Naive thymus-derived CD4-positive, alpha-beta T cell (primary cell): ENCODE results near the gene CLEC17A. TPM values are rescaled to one million over a fixed set of nuclear protein-coding genes. Genes with fewer than 3 reads are reported as not detected.
"Not testable (repeated sequence)": the region's sequence is repeated elsewhere in the genome, so short reads cannot be mapped to it uniquely, and the experiment has no call there.

ENCODE experiments used
- ATAC-seq: fragments of 150-1000 bp; cut with Tn5 transposase; 2 replicates; pipeline ENCODE4 v1.10.0; 2021; ENCODE audit warnings: mild to moderate bottlenecking, moderate library complexity
- CTCF ChIA-PET: fragments of 350-600 bp; sonication (Branson Sonifier 250); formaldehyde crosslinking; loops from one replicate; lab custom pipeline; 2021; ENCODE audit warnings: antibody characterized with exemption; lab: Charles Lee
- POLR2A ChIA-PET: fragments of 350-600 bp; sonication (Branson Sonifier 250); formaldehyde crosslinking; loops from one replicate; lab custom pipeline; 2021; ENCODE audit warnings: antibody characterized with exemption, inconsistent platforms; lab: Charles Lee
- DNase-seq, 9 donors: peaks; one replicate each; pipeline versions ENCODE4 v3.0.0 to v3.0.0-alpha.2; 2020 to 2022; ENCODE audit warnings: mixed read lengths in 1 of 9
- H3K27ac ChIP-seq: one replicate; pipeline ENCODE4 v1.7.0; 2013; ENCODE audit warnings: mild to moderate bottlenecking, low read depth, low read length, moderate library complexity
- H3K27me3 ChIP-seq, 2 donors: one replicate each; pipeline ENCODE4 v1.7.0; 2013; ENCODE audit warnings: low read length in 2 of 2, mild to moderate bottlenecking in 2 of 2, moderate library complexity in 2 of 2; ENCODE audit not compliant: control insufficient read depth in 2 of 2, insufficient read depth in 2 of 2
- H3K36me3 ChIP-seq, 3 experiments: 1 replicate in 2 of 3; 2 replicates in 1 of 3; pipeline ENCODE4 v1.7.0; 2013; ENCODE audit warnings: low read length in 3 of 3, mild to moderate bottlenecking in 3 of 3, moderate library complexity in 1 of 3; ENCODE audit not compliant: insufficient read depth in 3 of 3, control insufficient read depth in 2 of 3
- H3K4me1 ChIP-seq, 2 donors: one replicate each; pipeline ENCODE4 v1.7.0; 2013; ENCODE audit warnings: low read length in 2 of 2, mild to moderate bottlenecking in 2 of 2, moderate library complexity in 1 of 2; ENCODE audit not compliant: control insufficient read depth in 2 of 2, insufficient read depth in 2 of 2
- H3K4me3 ChIP-seq: 2 replicates; pipeline ENCODE4 v1.7.0; 2013; ENCODE audit warnings: mild to moderate bottlenecking, low read length
- H3K9me3 ChIP-seq, 3 experiments: 1 replicate in 2 of 3; 2 replicates in 1 of 3; pipeline ENCODE4 v1.7.0; 2013; ENCODE audit warnings: low read length in 3 of 3; ENCODE audit not compliant: control insufficient read depth in 2 of 3
- H3K27ac Mint-ChIP-seq, 9 donors: one replicate each; pipeline ENCODE4 v1.8.0; 2020 to 2022; ENCODE audit warnings: mixed read lengths in 9 of 9, mild to moderate bottlenecking in 8 of 9, moderate library complexity in 5 of 9, inconsistent platforms in 2 of 9
- H3K27me3 Mint-ChIP-seq, 5 donors: one replicate each; pipeline ENCODE4 v1.8.0; 2021 to 2022; ENCODE audit warnings: mixed read lengths in 5 of 5, mild to moderate bottlenecking in 1 of 5
- H3K36me3 Mint-ChIP-seq, 5 donors: one replicate each; pipeline ENCODE4 v1.8.0; 2020 to 2022; ENCODE audit warnings: mixed read lengths in 5 of 5, mild to moderate bottlenecking in 3 of 5, inconsistent platforms in 1 of 5
- H3K4me1 Mint-ChIP-seq, 7 donors: one replicate each; pipeline ENCODE4 v1.8.0; 2020 to 2022; ENCODE audit warnings: mixed read lengths in 7 of 7, mild to moderate bottlenecking in 3 of 7, inconsistent platforms in 1 of 7
- H3K4me3 Mint-ChIP-seq, 10 donors: one replicate each; pipeline ENCODE4 v1.8.0; 2020 to 2022; ENCODE audit warnings: mild to moderate bottlenecking in 10 of 10, mixed read lengths in 10 of 10, moderate library complexity in 6 of 10, inconsistent platforms in 2 of 10
- H3K9me3 Mint-ChIP-seq, 11 donors: one replicate each; pipeline ENCODE4 v1.8.0; 2020 to 2022; ENCODE audit warnings: mixed read lengths in 11 of 11, mild to moderate bottlenecking in 4 of 11, inconsistent platforms in 1 of 11, moderate library complexity in 1 of 11
- intact Hi-C, 2 donors: fragments of 100-400 bp; cut with micrococcal nuclease; formaldehyde crosslinking; loops; one replicate each; pipeline ENCODE4 v1.15.1; 2023
- polyA plus RNA-seq, 2 donors: library from polyadenylated mRNA; unstranded; fragments of 300-500 nt; fragmentation: Illumina TruSeq; gene quantifications; one replicate each; pipeline ENCODE4 v1.2.3, GENCODE V29; 2021
- total RNA-seq, 6 experiments: library from RNA in 5 of 6; stranded (reverse) in 5 of 6; gene quantifications; 1 replicate in 5 of 6; 2 replicates in 1 of 6; pipeline ENCODE4 v1.2.3 and lab custom pipeline; 2021 to 2026

The CLEC17A gene, protein sequence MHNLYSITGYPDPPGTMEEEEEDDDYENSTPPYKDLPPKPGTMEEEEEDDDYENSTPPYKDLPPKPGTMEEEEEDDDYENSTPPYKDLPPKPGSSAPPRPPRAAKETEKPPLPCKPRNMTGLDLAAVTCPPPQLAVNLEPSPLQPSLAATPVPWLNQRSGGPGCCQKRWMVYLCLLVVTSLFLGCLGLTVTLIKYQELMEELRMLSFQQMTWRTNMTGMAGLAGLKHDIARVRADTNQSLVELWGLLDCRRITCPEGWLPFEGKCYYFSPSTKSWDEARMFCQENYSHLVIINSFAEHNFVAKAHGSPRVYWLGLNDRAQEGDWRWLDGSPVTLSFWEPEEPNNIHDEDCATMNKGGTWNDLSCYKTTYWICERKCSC
- total RNA-seq = under 1 TPM in 1 of 5 experiments, not detected in 4; 0.83 TPM
- polyA plus RNA-seq = under 1 TPM; 0.13 TPM
- not detected for total RNA-seq (lab: John Stamatoyannopoulos, UW)

DNA sequence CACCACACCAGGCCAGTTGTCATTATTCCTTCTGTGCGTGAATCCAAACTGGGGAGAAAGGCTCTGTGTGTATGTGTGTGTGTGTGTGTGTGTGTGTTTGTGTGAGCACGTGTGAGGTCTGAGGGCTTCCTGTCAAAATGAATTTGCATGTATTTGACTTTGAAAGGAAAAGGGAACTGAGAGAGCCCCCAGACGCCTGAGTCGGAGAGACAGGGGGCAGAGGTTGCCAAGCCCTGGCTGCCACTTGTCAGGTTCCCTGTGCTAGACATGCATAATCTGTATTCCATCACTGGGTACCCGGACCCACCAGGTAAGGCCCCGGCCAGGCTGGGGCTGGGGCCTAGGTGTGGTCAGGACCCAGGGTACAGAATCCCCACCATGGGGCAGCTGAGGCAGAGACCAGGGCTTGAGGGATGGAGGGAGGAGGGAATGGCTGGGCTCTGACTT lies at the start of gene CLEC17A:
CLEC17A (plus strand) TSS at position 191 of the 447 bp plus-strand sequence; CDS start at position 268, 77 bp downstream.
- Mint-ChIP-seq H3K27me3 (no peaks in the 10 kb centered on the region), H3K27ac (no peak within 1 kb of the TSS), H3K9me3 (peaks cover 0 to 2% (median 0%) of the 10 kb centered on the region in 11 donors), H3K4me1 (peaks cover 0 to 2% (median 0%) of the 10 kb centered on the region in 7 donors), H3K36me3 (no peaks in the 10 kb centered on the region), H3K4me3 (no peak within 1 kb of the TSS)
- Histone ChIP-seq H3K27me3 (no peaks in the 10 kb centered on the region), H3K4me1 (no peaks in the 10 kb centered on the region), H3K36me3 (no peaks in the 10 kb centered on the region), H3K9me3 (no peaks in the 10 kb centered on the region), H3K4me3 (no peak within 1 kb of the TSS), H3K27ac (no peak within 1 kb of the TSS)
- CTCF ChIA-PET = no interaction called here
- DNase-seq (no peak), ATAC-seq (peak; percentile 40)
- POLR2A ChIA-PET = no interaction called here
- intact Hi-C loops = no loop called here

DNA sequence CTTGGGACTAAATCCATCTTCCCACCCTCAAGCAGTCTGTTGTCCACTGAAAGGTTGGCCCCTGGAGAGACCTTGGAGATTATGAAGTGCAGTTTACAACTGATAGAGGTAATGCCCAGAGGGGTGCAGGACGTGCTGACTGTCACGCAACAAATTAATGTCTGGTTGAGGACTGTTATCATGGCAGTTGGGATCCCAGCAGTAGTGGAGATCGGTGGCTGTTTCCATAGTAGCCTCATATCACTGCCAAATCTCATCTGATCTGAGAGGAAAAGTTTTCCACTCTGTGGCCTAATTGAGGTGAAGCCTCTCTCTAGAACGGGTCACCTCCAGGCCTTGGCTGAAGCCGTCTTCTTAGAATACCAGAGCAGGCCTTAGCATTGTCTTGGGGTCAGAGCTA lies 49.4 kb upstream of the CLEC17A start:
- DNase-seq (no peak), ATAC-seq (no peak)
- Mint-ChIP-seq H3K27ac (peak overlapping the region in 5 of 9 donors; percentile 24 to 70 (median 41)), H3K9me3 (no peaks in the 10 kb centered on the region), H3K36me3 (peaks cover 0 to 4% (median 4%) of the 10 kb centered on the region in 5 donors), H3K4me1 (peaks cover 0 to 84% (median 50%) of the 10 kb centered on the region in 7 donors), H3K4me3 (peak overlapping the region in 6 of 10 donors; percentile 12 to 88 (median 34)), H3K27me3 (no peaks in the 10 kb centered on the region)
- CTCF ChIA-PET = interaction anchor here (2.0 kb wide), 1 partner anchor 26 kb away, joined by 8 read pairs; no protein-coding TSS in a partner anchor
- intact Hi-C loops = no loop called here
- Histone ChIP-seq H3K36me3 (peaks cover 0 to 11% (median 3%) of the 10 kb centered on the region in 3 experiments), H3K27me3 (no peaks in the 10 kb centered on the region), H3K4me1 (peaks cover 19 to 34% of the 10 kb centered on the region in 2 donors), H3K27ac (no peak overlapping the region), H3K4me3 (no peak overlapping the region), H3K9me3 (no peaks in the 10 kb centered on the region)
- POLR2A ChIA-PET = interaction anchor here (1.4 to 34.0 kb wide), 3 partner anchors 17 to 38 kb away, joined by 4 to 1101 read pairs (median 7); partner anchors contain the start of genes DNAJB1, GIPC1 and NDUFB7

DNA sequence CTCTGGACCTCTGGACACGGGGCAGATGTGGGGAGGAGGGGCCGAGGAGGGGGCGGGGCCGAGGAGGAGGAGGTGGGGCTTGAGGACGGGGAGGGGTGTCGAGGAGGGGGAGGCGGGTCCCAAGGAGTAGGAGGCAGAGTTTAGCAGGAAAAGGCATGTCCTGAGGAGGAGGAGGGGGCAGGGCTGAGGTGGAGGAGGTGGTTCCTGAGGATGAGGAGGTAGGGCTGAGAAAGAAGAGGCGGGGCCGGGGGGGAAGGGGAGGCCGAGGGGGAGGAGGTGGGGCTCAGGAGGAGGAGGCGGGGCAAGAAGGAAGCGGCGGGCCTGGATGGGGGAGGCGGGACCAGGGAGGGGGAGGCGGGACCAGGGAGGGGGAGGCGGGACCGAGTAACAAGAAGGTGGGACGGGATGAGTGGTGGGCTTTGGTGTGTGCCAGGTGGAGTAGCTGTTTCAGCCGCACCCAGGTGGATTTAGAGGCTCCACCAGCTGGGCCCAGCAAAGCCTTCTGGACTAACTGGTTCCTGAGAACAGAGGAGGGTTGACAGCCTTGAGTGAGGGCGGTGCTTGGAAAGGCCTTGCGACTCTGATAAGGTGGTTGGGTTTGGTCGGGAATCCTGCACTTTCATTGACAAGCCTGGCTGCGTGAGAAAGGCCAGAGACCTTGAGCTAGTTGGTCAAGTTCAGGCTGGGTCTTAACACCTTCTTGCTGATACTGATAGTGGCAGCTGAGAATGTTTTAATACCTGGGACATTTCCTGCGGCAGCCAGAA lies 45.8 kb upstream of the CLEC17A start:
- Histone ChIP-seq H3K27me3 (no peaks in the 10 kb centered on the region), H3K9me3 (no peaks in the 10 kb centered on the region), H3K27ac (peak overlapping the region; percentile 41), H3K36me3 (peaks cover 0 to 22% (median 3%) of the 10 kb centered on the region in 3 experiments), H3K4me1 (peaks cover 0 to 18% of the 10 kb centered on the region in 2 donors), H3K4me3 (no peak overlapping the region)
- DNase-seq (peak in 7 of 9 donors; percentile 27 to 55 (median 40)), ATAC-seq (peak; percentile 71)
- H3K4me3 Mint-ChIP-seq = peak overlapping the region in 6 of 10 donors; percentile 6 to 56 (median 32)
- CTCF ChIA-PET = interaction anchor here (0.6 to 0.8 kb wide), 2 partner anchors 31 to 42 kb away, joined by 3 read pairs; no protein-coding TSS in a partner anchor
- H3K4me1 Mint-ChIP-seq = peaks cover 0 to 81% (median 52%) of the 10 kb centered on the region in 7 donors
- H3K27me3 Mint-ChIP-seq = no peaks in the 10 kb centered on the region
- H3K9me3 Mint-ChIP-seq = no peaks in the 10 kb centered on the region
- POLR2A ChIA-PET = interaction anchor here (0.5 to 34.0 kb wide), 7 partner anchors 8 to 1332 kb away, joined by 3 to 1101 read pairs (median 3); partner anchors contain the start of genes DNAJB1 and GIPC1
- H3K27ac Mint-ChIP-seq = peak overlapping the region in 8 of 9 donors; percentile 32 to 85 (median 52)
- intact Hi-C loops = no loop called here
- peaks cover 0 to 13% (median 5%) of the 10 kb centered on the region in 5 donors for H3K36me3 Mint-ChIP-seq

DNA sequence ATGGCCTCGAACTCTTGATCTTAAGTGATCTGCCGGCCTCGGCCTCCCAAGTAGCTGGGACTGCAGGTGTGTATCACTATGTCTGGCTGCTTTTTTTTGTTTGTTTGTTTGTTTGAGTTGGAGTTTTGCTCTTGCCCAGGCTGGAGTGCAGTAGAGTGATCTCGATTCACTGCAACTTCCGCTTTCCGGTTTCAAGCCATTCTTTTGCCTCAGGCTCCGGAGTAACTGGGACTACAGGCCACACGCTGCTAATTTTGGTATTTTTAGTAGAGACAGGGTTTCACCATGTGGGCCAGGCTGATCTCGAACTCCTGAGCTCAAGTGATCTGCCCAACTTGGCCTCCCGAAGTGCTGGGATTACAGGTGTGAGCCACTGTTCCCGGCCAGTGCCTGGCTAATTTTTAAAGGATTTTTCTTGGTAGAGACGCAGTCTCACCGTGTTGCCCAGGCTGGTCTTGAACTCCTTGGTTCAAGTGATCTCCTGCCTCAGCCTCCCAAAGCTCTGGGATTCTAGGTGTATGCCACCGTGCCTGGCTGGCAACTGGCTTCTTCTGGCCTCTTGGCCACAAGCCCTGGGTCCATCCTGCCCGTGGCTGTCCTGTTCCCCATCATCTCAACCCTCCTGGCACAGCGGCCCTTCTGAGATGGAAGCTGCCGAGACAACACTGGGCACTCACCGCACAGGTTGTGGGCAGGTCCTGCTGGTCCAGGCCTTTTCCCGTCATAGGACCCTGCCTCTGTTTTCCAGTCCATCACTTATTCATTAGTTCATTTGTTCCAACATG lies 42.0 kb upstream of the CLEC17A start:
- no peaks in the 10 kb centered on the region for H3K9me3 ChIP-seq
- no peaks in the 10 kb centered on the region for H3K27me3 ChIP-seq
- peaks cover 0 to 18% of the 10 kb centered on the region in 2 donors for H3K4me1 ChIP-seq
- Mint-ChIP-seq H3K27ac (peak overlapping the region in 7 of 9 donors; percentile 26 to 84 (median 47)), H3K36me3 (peaks cover 0 to 10% (median 4%) of the 10 kb centered on the region in 5 donors), H3K27me3 (no peaks in the 10 kb centered on the region), H3K4me1 (peaks cover 6 to 75% (median 44%) of the 10 kb centered on the region in 7 donors), H3K4me3 (peak overlapping the region in 2 of 10 donors; percentile 6 to 37), H3K9me3 (no peaks in the 10 kb centered on the region)
- ATAC-seq (no peak), DNase-seq (no peak)
- no peak overlapping the region for H3K27ac ChIP-seq
- ChIA-PET CTCF (interaction anchor here (0.6 kb wide), 2 partner anchors 62 to 87 kb away, joined by 4 to 8 read pairs; no protein-coding TSS in a partner anchor), POLR2A (interaction anchor here (1.3 to 34.0 kb wide), 2 partner anchors 33 to 57 kb away, joined by 3 to 1101 read pairs; partner anchors contain the start of genes DNAJB1 and GIPC1)
- intact Hi-C loops = no loop called here
- H3K4me3 ChIP-seq = no peak overlapping the region
- peaks cover 0 to 30% (median 3%) of the 10 kb centered on the region in 3 experiments for H3K36me3 ChIP-seq

DNA sequence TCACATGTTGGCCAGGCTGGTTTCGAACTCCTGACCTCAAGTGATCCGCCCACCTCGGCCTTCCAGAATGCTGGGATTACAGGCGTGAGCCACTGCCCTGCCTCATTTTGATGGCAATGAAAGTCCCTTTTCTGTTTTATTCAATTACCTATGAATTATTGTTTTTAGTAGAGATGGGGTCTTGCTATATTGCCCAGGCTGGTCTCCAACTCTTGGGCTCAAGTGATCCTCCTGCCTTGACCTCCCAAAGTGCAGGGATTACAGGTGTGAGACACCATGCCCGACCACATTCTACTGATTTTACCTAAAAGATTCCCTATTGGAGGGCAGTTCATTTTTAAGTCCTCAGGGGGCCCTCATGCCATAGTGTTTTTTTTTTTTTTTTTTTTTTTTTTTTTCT lies 40.9 kb upstream of the CLEC17A start:
- H3K4me3 Mint-ChIP-seq, H3K27ac ChIP-seq, H3K9me3 Mint-ChIP-seq, H3K4me3 ChIP-seq, H3K36me3 Mint-ChIP-seq, intact Hi-C loops, H3K27me3 ChIP-seq, H3K9me3 ChIP-seq, H3K27me3 Mint-ChIP-seq, ATAC-seq, DNase-seq: not testable (repeated sequence)
- Histone ChIP-seq H3K4me1 (peaks cover 0 to 13% of the 10 kb centered on the region in 2 donors), H3K36me3 (peaks cover 0 to 33% (median 0%) of the 10 kb centered on the region in 3 experiments)
- CTCF ChIA-PET = interaction anchor here (0.6 kb wide), 1 partner anchor 10 kb away, joined by 3 read pairs; no protein-coding TSS in a partner anchor
- POLR2A ChIA-PET = interaction anchor here (1.1 to 34.0 kb wide), 3 partner anchors 11 to 58 kb away, joined by 3 to 1101 read pairs (median 6); partner anchors contain the start of genes DNAJB1 and GIPC1
- Mint-ChIP-seq H3K4me1 (peaks cover 5 to 71% (median 38%) of the 10 kb centered on the region in 7 donors), H3K27ac (peak overlapping the region in 2 of 9 donors; percentile 54 to 83)
